ENCODE measurements around the gene MRPS27. TPM values are rescaled to one million over a fixed set of nuclear protein-coding genes. Genes with fewer than 3 reads are reported as not detected.

The MRPS27 gene
- total and polyA plus RNA-seq, 2 of the 13 experiments (the other 11 are each of a cell fraction or from before 2014, with no cell fraction given), result 71.8 to 115 TPM

DNA sequence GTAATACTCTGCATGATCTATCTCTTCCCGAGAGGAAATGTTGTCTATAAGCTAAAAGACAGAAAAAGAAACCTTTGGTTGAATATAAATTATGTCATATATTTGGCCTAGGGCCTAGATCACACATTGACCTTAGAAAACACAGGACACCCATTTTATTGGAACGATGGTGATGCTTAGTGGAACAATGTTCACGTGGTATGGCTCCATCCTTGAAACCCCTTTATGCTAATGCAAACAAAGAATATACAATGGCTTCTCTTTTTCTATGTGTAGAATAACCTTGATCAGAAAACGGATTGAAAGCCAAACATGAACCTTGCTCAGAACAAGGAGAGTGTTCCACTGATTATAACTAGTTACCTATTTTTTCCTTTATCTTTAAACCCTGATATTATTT is 24.5 kb downstream of the MRPS27 start (continued):
- TF ChIP-seq HNRNPH1 (optimal IDR thresholded peaks at IDR 0.05; ENCODE audit: low read depth, low read length) (no peak), ZBTB7B (CRISPR knock-in tag; IDR thresholded peaks at IDR 0.05) (no peak), KDM6A (CRISPR knock-in tag; IDR thresholded peaks at IDR 0.05; ENCODE audit: low read depth) (peak; percentile 64), CEBPG (CRISPR knock-in tag; IDR thresholded peaks at IDR 0.05) (no peak; the same call in 1 of the 2 replicates), SSRP1 (CRISPR knock-in tag; IDR thresholded peaks at IDR 0.05) (0 out of 2 replicates have a peak, but pooled peaks have one; percentile 21), ZNF317 (CRISPR knock-in tag; IDR thresholded peaks at IDR 0.05) (no peak), BCL6 (CRISPR knock-in tag; IDR thresholded peaks at IDR 0.05) (peak; percentile 65), CREM (IDR thresholded peaks at IDR 0.05) (peak; percentile 60; the same call in 1 of the 2 replicates), CREM (CRISPR knock-in tag; IDR thresholded peaks at IDR 0.05) (no peak), RARA (CRISPR knock-in tag; IDR thresholded peaks at IDR 0.05) (peak; percentile 54), ZNF629 (CRISPR knock-in tag; conservative IDR thresholded peaks at IDR 0.05) (peak; percentile 93)
- TF ChIP-seq, protein P1, sequence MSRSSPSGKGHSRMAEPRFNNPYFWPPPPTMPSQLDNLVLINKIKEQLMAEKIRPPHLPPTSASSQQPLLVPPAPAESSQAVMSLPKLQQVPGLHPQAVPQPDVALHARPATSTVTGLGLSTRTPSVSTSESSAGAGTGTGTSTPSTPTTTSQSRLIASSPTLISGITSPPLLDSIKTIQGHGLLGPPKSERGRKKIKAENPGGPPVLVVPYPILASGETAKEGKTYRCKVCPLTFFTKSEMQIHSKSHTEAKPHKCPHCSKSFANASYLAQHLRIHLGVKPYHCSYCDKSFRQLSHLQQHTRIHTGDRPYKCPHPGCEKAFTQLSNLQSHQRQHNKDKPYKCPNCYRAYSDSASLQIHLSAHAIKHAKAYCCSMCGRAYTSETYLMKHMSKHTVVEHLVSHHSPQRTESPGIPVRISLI (CRISPR knock-in tag; IDR thresholded peaks at IDR 0.05; ENCODE audit: borderline replicate concordance), result 0 out of 2 replicates have a peak, but pooled peaks have one; percentile 11
- TF ChIP-seq, protein P2, sequence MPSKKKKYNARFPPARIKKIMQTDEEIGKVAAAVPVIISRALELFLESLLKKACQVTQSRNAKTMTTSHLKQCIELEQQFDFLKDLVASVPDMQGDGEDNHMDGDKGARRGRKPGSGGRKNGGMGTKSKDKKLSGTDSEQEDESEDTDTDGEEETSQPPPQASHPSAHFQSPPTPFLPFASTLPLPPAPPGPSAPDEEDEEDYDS (CRISPR knock-in tag; IDR thresholded peaks at IDR 0.05), result peak; percentile 36; the same call in 1 of the 2 replicates
- TF ChIP-seq, protein P3, sequence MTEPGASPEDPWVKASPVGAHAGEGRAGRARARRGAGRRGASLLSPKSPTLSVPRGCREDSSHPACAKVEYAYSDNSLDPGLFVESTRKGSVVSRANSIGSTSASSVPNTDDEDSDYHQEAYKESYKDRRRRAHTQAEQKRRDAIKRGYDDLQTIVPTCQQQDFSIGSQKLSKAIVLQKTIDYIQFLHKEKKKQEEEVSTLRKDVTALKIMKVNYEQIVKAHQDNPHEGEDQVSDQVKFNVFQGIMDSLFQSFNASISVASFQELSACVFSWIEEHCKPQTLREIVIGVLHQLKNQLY (CRISPR knock-in tag; IDR thresholded peaks at IDR 0.05), result peak; percentile 93
- TF ChIP-seq, protein P4, sequence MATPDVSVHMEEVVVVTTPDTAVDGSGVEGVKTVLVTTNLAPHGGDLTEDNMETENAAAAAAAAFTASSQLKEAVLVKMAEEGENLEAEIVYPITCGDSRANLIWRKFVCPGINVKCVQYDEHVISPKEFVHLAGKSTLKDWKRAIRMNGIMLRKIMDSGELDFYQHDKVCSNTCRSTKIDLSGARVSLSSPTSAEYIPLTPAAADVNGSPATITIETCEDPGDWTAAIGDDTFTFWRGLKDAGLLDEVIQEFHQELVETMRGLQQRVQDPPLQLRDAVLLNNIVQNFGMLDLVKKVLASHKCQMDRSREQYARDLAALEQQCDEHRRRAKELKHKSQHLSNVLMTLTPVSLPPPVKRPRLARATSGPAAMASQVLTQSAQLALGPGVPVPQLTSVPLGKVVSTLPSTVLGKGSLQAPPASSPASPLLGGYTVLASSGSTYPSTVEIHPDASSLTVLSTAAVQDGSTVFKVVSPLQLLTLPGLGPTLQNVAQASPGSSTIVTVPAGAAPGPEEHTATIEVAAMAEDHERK (CRISPR knock-in tag; IDR thresholded peaks at IDR 0.05; ENCODE audit: low read depth), result no peak
- TF ChIP-seq, protein P5, sequence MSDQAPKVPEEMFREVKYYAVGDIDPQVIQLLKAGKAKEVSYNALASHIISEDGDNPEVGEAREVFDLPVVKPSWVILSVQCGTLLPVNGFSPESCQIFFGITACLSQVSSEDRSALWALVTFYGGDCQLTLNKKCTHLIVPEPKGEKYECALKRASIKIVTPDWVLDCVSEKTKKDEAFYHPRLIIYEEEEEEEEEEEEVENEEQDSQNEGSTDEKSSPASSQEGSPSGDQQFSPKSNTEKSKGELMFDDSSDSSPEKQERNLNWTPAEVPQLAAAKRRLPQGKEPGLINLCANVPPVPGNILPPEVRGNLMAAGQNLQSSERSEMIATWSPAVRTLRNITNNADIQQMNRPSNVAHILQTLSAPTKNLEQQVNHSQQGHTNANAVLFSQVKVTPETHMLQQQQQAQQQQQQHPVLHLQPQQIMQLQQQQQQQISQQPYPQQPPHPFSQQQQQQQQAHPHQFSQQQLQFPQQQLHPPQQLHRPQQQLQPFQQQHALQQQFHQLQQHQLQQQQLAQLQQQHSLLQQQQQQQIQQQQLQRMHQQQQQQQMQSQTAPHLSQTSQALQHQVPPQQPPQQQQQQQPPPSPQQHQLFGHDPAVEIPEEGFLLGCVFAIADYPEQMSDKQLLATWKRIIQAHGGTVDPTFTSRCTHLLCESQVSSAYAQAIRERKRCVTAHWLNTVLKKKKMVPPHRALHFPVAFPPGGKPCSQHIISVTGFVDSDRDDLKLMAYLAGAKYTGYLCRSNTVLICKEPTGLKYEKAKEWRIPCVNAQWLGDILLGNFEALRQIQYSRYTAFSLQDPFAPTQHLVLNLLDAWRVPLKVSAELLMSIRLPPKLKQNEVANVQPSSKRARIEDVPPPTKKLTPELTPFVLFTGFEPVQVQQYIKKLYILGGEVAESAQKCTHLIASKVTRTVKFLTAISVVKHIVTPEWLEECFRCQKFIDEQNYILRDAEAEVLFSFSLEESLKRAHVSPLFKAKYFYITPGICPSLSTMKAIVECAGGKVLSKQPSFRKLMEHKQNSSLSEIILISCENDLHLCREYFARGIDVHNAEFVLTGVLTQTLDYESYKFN (CRISPR knock-in tag; conservative IDR thresholded peaks at IDR 0.05), result peak; percentile 90
- TF ChIP-seq, protein P6, sequence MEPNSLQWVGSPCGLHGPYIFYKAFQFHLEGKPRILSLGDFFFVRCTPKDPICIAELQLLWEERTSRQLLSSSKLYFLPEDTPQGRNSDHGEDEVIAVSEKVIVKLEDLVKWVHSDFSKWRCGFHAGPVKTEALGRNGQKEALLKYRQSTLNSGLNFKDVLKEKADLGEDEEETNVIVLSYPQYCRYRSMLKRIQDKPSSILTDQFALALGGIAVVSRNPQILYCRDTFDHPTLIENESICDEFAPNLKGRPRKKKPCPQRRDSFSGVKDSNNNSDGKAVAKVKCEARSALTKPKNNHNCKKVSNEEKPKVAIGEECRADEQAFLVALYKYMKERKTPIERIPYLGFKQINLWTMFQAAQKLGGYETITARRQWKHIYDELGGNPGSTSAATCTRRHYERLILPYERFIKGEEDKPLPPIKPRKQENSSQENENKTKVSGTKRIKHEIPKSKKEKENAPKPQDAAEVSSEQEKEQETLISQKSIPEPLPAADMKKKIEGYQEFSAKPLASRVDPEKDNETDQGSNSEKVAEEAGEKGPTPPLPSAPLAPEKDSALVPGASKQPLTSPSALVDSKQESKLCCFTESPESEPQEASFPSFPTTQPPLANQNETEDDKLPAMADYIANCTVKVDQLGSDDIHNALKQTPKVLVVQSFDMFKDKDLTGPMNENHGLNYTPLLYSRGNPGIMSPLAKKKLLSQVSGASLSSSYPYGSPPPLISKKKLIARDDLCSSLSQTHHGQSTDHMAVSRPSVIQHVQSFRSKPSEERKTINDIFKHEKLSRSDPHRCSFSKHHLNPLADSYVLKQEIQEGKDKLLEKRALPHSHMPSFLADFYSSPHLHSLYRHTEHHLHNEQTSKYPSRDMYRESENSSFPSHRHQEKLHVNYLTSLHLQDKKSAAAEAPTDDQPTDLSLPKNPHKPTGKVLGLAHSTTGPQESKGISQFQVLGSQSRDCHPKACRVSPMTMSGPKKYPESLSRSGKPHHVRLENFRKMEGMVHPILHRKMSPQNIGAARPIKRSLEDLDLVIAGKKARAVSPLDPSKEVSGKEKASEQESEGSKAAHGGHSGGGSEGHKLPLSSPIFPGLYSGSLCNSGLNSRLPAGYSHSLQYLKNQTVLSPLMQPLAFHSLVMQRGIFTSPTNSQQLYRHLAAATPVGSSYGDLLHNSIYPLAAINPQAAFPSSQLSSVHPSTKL (CRISPR knock-in tag; IDR thresholded peaks at IDR 0.05), result peak; percentile 93
- TF ChIP-seq, protein P7, sequence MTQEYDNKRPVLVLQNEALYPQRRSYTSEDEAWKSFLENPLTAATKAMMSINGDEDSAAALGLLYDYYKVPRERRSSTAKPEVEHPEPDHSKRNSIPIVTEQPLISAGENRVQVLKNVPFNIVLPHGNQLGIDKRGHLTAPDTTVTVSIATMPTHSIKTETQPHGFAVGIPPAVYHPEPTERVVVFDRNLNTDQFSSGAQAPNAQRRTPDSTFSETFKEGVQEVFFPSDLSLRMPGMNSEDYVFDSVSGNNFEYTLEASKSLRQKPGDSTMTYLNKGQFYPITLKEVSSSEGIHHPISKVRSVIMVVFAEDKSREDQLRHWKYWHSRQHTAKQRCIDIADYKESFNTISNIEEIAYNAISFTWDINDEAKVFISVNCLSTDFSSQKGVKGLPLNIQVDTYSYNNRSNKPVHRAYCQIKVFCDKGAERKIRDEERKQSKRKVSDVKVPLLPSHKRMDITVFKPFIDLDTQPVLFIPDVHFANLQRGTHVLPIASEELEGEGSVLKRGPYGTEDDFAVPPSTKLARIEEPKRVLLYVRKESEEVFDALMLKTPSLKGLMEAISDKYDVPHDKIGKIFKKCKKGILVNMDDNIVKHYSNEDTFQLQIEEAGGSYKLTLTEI (CRISPR knock-in tag; conservative IDR thresholded peaks at IDR 0.05), result no peak

Data from HepG2 (cell line).